Activated naive CD8-positive, alpha-beta T cell treated with anti-CD3 and anti-CD28 coated beads, Interleukin-2, amount 50 U/mL, for 16 hours (primary cell): ENCODE measurements around the gene HS3ST6.
A peak's percentile ranks its signal among the peaks of the same experiment; 100 is the strongest.
"Not testable (repeated sequence)": the region's sequence is repeated elsewhere in the genome, so short reads cannot be mapped to it uniquely, and the experiment has no call there.

Source experiments
- DNase-seq: peaks from one replicate; pipeline ENCODE4 v3.0.0-alpha.2; 2020; ENCODE audit warnings: low read depth, low spot score

Gene HS3ST6

GRCh38 chr16:1918351-1919326 lies at the start of gene HS3ST6:
TSS of gene HS3ST6 (minus strand) at chr16:1918415. CDS start at chr16:1918323, 92 bp downstream.
- no peak for DNase-seq

- no peak for DNase-seq
These were observed 48.2 kb upstream of the HS3ST6 start, which contains the start of gene RNF151 for GRCh38 chr16:1966460-1966859. TSS of gene RNF151 (plus strand) at chr16:1966856. CDS start at chr16:1966882, 26 bp downstream.

GRCh38 chr16:1965396-1966001 lies 47.3 kb upstream of the HS3ST6 start:
- DNase-seq = no peak

GRCh38 chr16:1964506-1965395 lies 46.5 kb upstream of the HS3ST6 start, which contains the start of gene RPS2:
TSS of gene RPS2 (minus strand) at chr16:1964826. CDS start at chr16:1964625, 201 bp downstream.
- DNase-seq = peak; percentile 99

- DNase-seq = no peak
These were observed 45.7 kb upstream of the HS3ST6 start for GRCh38 chr16:1963806-1964505.

GRCh38 chr16:1962161-1963153 lies 44.2 kb upstream of the HS3ST6 start:
- DNase-seq = not testable (repeated sequence)

- no peak for DNase-seq
These were observed 43.4 kb upstream of the HS3ST6 start for GRCh38 chr16:1961651-1962067.

- no peak for DNase-seq
These were observed 42.7 kb upstream of the HS3ST6 start for GRCh38 chr16:1960665-1961630.

- DNase-seq = peak; percentile 77
These were observed 41.2 kb upstream of the HS3ST6 start, which contains the start of gene NDUFB10 for GRCh38 chr16:1959269-1960039. TSS of gene NDUFB10 (plus strand) at chr16:1959538. CDS start at chr16:1959625, 87 bp downstream.

GRCh38 chr16:1958715-1959268 lies 40.6 kb upstream of the HS3ST6 start:
- DNase-seq = no peak

GRCh38 chr16:1958143-1958491 lies 39.9 kb upstream of the HS3ST6 start:
- not testable (repeated sequence) for DNase-seq

- DNase-seq = not testable (repeated sequence)
These were observed 39.4 kb upstream of the HS3ST6 start for GRCh38 chr16:1957434-1958142.

- DNase-seq = no peak
These were observed 35.5 kb upstream of the HS3ST6 start for GRCh38 chr16:1953734-1954133.

- DNase-seq = no peak
These were observed 32.3 kb upstream of the HS3ST6 start for GRCh38 chr16:1950559-1950958.

- no peak for DNase-seq
These were observed 31.8 kb upstream of the HS3ST6 start for GRCh38 chr16:1950047-1950446.

- no peak for DNase-seq
These were observed 31.3 kb upstream of the HS3ST6 start for GRCh38 chr16:1949507-1949906.

- DNase-seq = no peak
These were observed 29.1 kb upstream of the HS3ST6 start for GRCh38 chr16:1947369-1947670.
